Suprapubic skin (tissue), 4 donors: ENCODE measurements around the gene HSD17B4.

Source experiments
- CTCF ChIP-seq, 2 donors: fragments of 200-600 bp in 1 of 2; fragments of 450-650 bp in 1 of 2; sonication (generic) in 1 of 2; IDR thresholded peaks; one replicate each; pipeline ENCODE4 v1.5.1; 2016 to 2019; ENCODE audit warnings: antibody characterized with exemption in 2 of 2, mild to moderate bottlenecking in 1 of 2, moderate library complexity in 1 of 2
- EP300 ChIP-seq: sonication (generic); formaldehyde crosslinking; IDR thresholded peaks from one replicate; pipeline ENCODE4 v1.6.1; 2017; ENCODE audit warnings: antibody characterized with exemption
- POLR2AphosphoS5 ChIP-seq, 3 donors: sonication (generic); formaldehyde crosslinking; IDR thresholded peaks; one replicate each; pipeline ENCODE4 v1.6.1; 2017; ENCODE audit warnings: antibody characterized with exemption in 3 of 3

GRCh38 chr5:119554597-119554996, 102.3 kb downstream of the HSD17B4 start:
- TF ChIP-seq CTCF (IDR thresholded peaks at IDR 0.05) (no peak), POLR2AphosphoS5 (IDR thresholded peaks at IDR 0.05) (no peak), EP300 (no peak)
